ENCODE measurements around the gene PPM1E.
"Not testable (repeated sequence)": the region's sequence is repeated elsewhere in the genome, so short reads cannot be mapped to it uniquely, and the experiment has no call there.

The PPM1E gene

GRCh38 chr17:58783380-58783779 is 27.7 kb downstream of the PPM1E start:
- DNase-seq, result no peak

GRCh38 chr17:58785097-58785496 is 29.4 kb downstream of the PPM1E start:
- DNase-seq, result no peak

GRCh38 chr17:58786586-58787295 is 31.1 kb downstream of the PPM1E start:
- no peak for DNase-seq

GRCh38 chr17:58788199-58788598 is 32.5 kb downstream of the PPM1E start:
- DNase-seq, result no peak

- no peak for DNase-seq
These were observed 33.5 kb downstream of the PPM1E start for GRCh38 chr17:58789160-58789559.

- no peak for DNase-seq
These were observed 34.2 kb downstream of the PPM1E start for GRCh38 chr17:58789831-58790230.

- not testable (repeated sequence) for DNase-seq
These were observed 38.9 kb downstream of the PPM1E start for GRCh38 chr17:58794508-58794907.

- no peak for DNase-seq
These were observed 46.5 kb downstream of the PPM1E start for GRCh38 chr17:58802188-58802587.

- DNase-seq, result no peak
These were observed 50.4 kb downstream of the PPM1E start for GRCh38 chr17:58806046-58806445.

- no peak for DNase-seq
These were observed 53.2 kb downstream of the PPM1E start for GRCh38 chr17:58808609-58809563.

- no peak for DNase-seq
These were observed 53.9 kb downstream of the PPM1E start for GRCh38 chr17:58809564-58809936.

- DNase-seq, result no peak
These were observed 55.6 kb downstream of the PPM1E start for GRCh38 chr17:58811290-58811689.

- no peak for DNase-seq
These were observed 58.1 kb downstream of the PPM1E start for GRCh38 chr17:58813712-58814111.

- DNase-seq, result no peak
These were observed 63.0 kb downstream of the PPM1E start for GRCh38 chr17:58818654-58819053.

- DNase-seq, result no peak
These were observed 66.7 kb downstream of the PPM1E start for GRCh38 chr17:58822148-58823050.

GRCh38 chr17:58823051-58823525 is 67.4 kb downstream of the PPM1E start:
- DNase-seq, result no peak

- no peak for DNase-seq
These were observed 73.6 kb downstream of the PPM1E start for GRCh38 chr17:58829172-58829637.

- DNase-seq, result no peak
These were observed 76.1 kb downstream of the PPM1E start for GRCh38 chr17:58831780-58832179.

GRCh38 chr17:58832514-58832913 is 76.9 kb downstream of the PPM1E start:
- DNase-seq, result no peak

- no peak for DNase-seq
These were observed 82.0 kb downstream of the PPM1E start for GRCh38 chr17:58837699-58838098.

- DNase-seq, result no peak
These were observed 85.4 kb downstream of the PPM1E start for GRCh38 chr17:58840820-58841612.

- not testable (repeated sequence) for DNase-seq
These were observed 90.8 kb downstream of the PPM1E start for GRCh38 chr17:58846413-58846812.

Data from activated CD4-positive, alpha-beta T cell treated with anti-CD3 and anti-CD28 coated beads, Interleukin-2, amount 50 U/mL, for 1 hour (primary cell).